NCI-H510A (cell line): ENCODE data around the gene RILPL1.
"Not testable (repeated sequence)": the region's sequence is repeated elsewhere in the genome, so short reads cannot be mapped to it uniquely, and the experiment has no call there.

ENCODE experiments used
- DNase-seq: peaks from one replicate; lab custom pipeline; 2025; lab: John Stamatoyannopoulos, UW

RILPL1 gene, protein sequence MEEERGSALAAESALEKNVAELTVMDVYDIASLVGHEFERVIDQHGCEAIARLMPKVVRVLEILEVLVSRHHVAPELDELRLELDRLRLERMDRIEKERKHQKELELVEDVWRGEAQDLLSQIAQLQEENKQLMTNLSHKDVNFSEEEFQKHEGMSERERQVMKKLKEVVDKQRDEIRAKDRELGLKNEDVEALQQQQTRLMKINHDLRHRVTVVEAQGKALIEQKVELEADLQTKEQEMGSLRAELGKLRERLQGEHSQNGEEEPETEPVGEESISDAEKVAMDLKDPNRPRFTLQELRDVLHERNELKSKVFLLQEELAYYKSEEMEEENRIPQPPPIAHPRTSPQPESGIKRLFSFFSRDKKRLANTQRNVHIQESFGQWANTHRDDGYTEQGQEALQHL

GRCh38 chr12:123533672-123534643 lies at the start of gene RILPL1:
Gene RILPL1, minus strand, starts transcription at chr12:123533719. Its CDS starts 237 bp downstream, at chr12:123533482.
- DNase-seq, result peak; percentile 19

- DNase-seq, result no peak
Observed at GRCh38 chr12:123580772-123581171, 47.3 kb upstream of the RILPL1 start.

DNA sequence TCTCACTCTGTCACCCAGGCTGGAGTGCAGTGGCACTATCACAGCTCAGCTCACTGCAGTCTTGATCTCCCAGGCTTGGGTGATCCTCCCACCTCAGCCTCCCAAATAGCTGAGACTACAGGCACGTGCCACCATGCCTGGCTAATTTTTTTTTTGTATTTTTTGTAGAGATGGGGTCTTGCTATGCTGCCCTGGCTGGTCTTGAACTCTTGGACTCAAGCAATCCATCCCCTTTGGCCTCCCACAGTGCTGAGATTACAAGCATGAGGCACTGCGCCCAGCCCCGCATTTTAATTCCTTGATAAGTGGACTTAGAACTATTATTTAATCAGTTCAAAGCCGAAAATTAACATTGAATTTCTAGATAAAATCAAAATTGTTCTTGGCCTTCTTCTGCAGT lies 45.3 kb upstream of the RILPL1 start:
- DNase-seq, result not testable (repeated sequence)

DNA sequence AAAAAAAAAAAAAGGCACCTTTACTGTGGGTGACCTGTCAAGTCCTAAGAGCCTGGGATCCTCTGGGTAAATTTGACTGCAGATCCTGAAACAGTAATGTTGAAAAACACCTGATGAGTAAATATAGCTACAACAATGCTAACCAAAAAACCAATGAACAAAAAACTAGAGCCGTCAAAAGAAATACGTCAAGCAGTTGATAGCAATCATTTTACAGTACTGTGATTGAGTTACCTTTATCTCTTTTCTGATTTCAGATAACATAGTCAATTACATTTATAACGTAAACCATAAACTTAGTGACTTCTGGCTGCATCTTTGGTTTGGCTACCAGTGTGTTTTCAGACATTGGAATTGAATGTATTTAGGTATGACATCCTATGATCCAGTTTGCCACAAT lies 44.7 kb upstream of the RILPL1 start:
- DNase-seq, result no peak

- no peak for DNase-seq
Observed at GRCh38 chr12:123576611-123577010, 43.1 kb upstream of the RILPL1 start.

DNA sequence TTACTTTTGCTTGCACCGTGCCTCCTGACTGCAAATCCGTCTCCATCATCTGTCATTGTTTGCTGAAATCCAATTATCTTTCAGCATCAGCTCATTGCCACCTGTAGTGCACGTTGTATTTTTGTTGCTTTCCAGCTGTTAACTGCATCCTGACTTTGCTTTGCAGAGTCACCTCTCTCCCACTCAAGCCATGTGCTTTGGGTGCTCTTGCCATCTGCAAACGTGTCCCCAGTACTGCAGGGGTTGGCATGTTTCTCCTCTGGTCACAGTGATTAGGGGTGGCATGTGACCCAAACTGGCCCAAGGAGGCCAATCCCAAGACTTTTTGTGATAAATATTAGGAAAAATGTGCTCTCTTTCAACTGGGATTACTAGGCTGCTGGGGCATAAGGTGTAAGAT lies 40.4 kb upstream of the RILPL1 start:
- DNase-seq, result no peak

DNA sequence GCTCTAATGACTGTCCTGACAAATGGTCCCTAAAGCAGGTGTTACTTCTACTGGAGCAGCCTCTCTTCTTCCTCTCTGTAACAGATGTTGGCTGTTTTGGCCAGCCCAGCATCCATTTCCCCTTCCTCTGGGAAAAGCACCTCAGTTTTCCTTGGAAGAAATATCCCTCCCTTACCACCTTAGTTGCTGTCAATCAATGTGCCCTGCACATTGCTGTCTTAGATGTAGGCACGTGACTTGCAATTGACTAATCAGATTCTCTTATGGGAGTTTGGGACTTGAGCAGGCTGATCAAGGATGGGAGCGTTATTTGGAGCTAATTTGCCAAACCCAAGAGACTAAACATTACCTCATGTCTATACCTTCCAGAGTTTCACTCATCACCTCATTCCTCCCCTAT lies 38.9 kb upstream of the RILPL1 start:
- DNase-seq, result no peak

DNA sequence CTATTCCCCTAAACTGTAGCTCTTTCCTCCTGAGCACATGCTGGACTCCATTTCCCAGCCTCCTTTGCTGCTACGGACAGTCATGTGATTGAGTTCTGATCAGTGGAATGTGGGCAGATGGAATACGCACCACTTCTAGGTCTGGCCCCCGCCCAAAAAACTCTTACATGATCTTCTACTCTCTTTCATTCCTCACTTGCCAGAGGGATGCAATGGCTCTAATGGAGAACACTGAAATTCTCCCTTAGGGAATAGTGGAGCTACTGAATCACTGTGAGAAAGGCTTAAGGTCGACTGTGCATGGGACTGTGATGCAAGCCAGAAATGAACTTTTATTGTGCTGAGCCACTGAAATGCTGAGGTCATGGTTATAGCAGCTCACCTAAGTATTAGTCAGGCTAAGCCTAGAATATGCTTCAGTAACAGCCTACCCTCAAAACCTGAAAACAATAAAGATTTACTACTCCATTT lies 37.9 kb upstream of the RILPL1 start:
- DNase-seq, result no peak

DNA sequence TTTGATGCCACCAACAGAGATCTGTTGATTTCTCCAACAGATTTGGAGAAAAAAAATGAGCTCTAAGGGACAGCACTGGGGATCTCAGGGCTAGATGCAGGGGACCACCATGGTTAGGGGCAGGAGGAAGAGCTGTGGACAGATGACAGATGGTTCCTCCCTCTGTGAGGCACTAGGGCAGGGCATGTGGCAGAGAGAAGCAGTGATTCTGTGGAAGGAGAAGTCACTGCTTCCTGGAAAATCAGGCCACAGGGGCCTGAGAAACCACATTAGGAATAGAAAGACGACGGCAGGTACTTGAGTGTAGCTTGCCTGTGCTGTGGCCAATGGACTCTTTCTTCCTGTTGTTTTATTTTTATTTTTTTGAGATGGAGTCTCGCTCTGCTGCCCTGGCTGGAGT lies 25.9 kb upstream of the RILPL1 start:
- no peak for DNase-seq

GRCh38 chr12:123558487-123558886 lies 25.0 kb upstream of the RILPL1 start:
- DNase-seq, result not testable (repeated sequence)

DNA sequence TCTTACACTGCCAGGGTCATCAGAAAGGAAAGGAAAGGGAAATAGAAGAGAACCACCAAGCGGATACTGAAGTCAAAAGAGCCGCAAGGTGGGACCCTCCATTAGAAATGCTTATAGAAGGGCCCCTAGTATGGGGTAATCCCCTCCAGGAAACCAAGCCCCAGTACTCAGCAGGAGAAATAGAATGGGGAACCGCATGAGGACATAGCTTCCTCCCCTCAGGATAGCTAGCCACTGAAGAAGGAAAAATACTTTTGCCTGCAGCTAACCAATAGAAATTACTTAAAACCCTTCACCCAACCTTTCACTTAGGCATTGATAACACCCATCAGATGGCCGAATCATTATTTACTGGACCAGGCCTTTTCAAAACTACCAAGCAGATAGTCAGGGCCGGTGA lies 21.3 kb upstream of the RILPL1 start:
- not testable (repeated sequence) for DNase-seq

- DNase-seq, result not testable (repeated sequence)
Observed at GRCh38 chr12:123554136-123554535, 20.6 kb upstream of the RILPL1 start.

- DNase-seq, result no peak
Observed at GRCh38 chr12:123550700-123551099, 17.2 kb upstream of the RILPL1 start.

- DNase-seq, result no peak
Observed at GRCh38 chr12:123548107-123548506, 14.6 kb upstream of the RILPL1 start.

- DNase-seq, result no peak
Observed at GRCh38 chr12:123546281-123546680, 12.8 kb upstream of the RILPL1 start.

- no peak for DNase-seq
Observed at GRCh38 chr12:123543541-123543940, 10.0 kb upstream of the RILPL1 start.

DNA sequence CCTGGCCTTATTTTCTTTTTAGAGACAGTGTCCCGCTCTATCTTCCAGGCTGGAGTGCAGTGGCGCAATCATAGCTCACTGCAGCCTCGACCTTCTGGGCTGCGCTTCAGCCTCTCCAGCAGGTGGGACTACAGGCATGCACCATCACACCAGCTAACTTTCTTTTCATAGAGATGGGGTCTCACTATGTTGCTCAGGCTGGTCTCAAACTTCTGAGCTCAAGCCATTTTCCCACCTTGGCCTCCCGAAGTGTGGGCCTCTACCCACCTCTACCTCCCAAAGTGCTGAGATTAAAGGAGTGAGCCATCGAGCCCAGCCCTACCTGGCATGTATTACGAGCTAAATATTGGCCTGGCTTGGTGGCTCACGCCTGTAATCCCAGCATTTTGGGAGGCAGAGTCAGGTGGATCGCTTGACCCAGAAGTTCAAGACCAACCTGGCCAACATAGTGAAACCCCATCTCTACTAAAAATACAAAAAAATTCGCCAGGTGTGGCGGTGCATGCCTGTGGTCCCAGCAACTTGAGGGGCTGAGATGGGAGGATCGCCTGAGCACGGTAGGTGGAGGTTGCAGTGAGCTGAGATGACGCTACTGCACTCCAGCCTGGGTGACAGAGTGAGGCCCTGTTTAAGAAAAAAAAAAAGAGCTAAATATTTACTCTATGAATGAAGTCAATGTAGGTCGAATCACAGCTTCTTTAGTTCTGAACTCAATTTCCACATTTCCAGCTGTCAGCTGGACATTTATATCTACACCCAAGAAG lies 7.6 kb upstream of the RILPL1 start:
- DNase-seq, result no peak

DNA sequence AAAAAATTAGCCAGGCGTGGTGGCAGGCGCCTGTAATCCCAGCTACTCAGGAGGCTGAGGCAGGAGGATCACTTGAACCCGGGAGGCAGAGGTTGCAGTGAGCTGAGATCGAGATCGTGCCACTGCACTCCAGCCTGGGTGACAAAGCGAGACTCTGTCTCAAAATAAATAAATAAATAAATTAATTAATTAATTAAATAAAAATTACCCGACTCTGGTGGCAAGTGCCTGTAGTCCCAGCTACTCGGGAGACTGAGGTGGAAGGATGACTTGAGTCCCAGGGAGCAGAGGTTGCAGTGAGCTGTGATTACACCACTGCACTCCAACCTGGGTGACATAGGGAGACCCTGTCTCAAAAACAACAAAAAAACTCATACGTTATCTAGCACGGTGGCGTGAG lies 2.4 kb upstream of the RILPL1 start:
- not testable (repeated sequence) for DNase-seq

GRCh38 chr12:123532808-123533649 lies 490 bp downstream of the RILPL1 start:
- DNase-seq, result peak; percentile 21

GRCh38 chr12:123532019-123532418 lies 1.5 kb downstream of the RILPL1 start:
- DNase-seq, result no peak

- DNase-seq, result no peak
Observed at GRCh38 chr12:123531091-123531490, 2.4 kb downstream of the RILPL1 start.
